HG02885 (cell line): ENCODE results near the gene PTPRN2.

Source experiments
- ATAC-seq: cut with Tn5 transposase; IDR thresholded peaks from one replicate; pipeline ENCODE4 v1.9.1; 2021; ENCODE audit warnings: mild to moderate bottlenecking; ENCODE audit not compliant: unreplicated experiment, poor library complexity

The PTPRN2 gene

GRCh38 chr7:158143196-158144120, 444.2 kb downstream of the PTPRN2 start:
- ATAC-seq = no peak

GRCh38 chr7:158142657-158143056, 445.0 kb downstream of the PTPRN2 start:
- ATAC-seq = no peak

- ATAC-seq = no peak
Observed at GRCh38 chr7:158141806-158142518, 445.7 kb downstream of the PTPRN2 start.

GRCh38 chr7:158141221-158141582, 446.4 kb downstream of the PTPRN2 start:
- ATAC-seq = no peak

GRCh38 chr7:158140538-158141220, 446.9 kb downstream of the PTPRN2 start:
- no peak for ATAC-seq

- no peak for ATAC-seq
Observed at GRCh38 chr7:158139499-158139898, 448.1 kb downstream of the PTPRN2 start.

GRCh38 chr7:158138329-158138597, 449.4 kb downstream of the PTPRN2 start:
- ATAC-seq = no peak

GRCh38 chr7:158137516-158138328, 449.9 kb downstream of the PTPRN2 start:
- ATAC-seq = no peak

GRCh38 chr7:158135931-158136330, 451.7 kb downstream of the PTPRN2 start:
- ATAC-seq = no peak

- ATAC-seq = no peak
Observed at GRCh38 chr7:158134824-158135223, 452.8 kb downstream of the PTPRN2 start.

- ATAC-seq = no peak
Observed at GRCh38 chr7:158133515-158134271, 453.9 kb downstream of the PTPRN2 start.

- ATAC-seq = no peak
Observed at GRCh38 chr7:158133057-158133456, 454.6 kb downstream of the PTPRN2 start.

- no peak for ATAC-seq
Observed at GRCh38 chr7:158130023-158130409, 457.6 kb downstream of the PTPRN2 start.

- ATAC-seq = no peak
Observed at GRCh38 chr7:158129037-158130022, 458.3 kb downstream of the PTPRN2 start.

GRCh38 chr7:158128572-158128971, 459.1 kb downstream of the PTPRN2 start:
- ATAC-seq = no peak

- no peak for ATAC-seq
Observed at GRCh38 chr7:158127241-158127640, 460.4 kb downstream of the PTPRN2 start.

- ATAC-seq = no peak
Observed at GRCh38 chr7:158126661-158127060, 461.0 kb downstream of the PTPRN2 start.

GRCh38 chr7:158125721-158126120, 461.9 kb downstream of the PTPRN2 start:
- no peak for ATAC-seq

- no peak for ATAC-seq
Observed at GRCh38 chr7:158125091-158125490, 462.5 kb downstream of the PTPRN2 start.
